Stimulated activated CD4-positive, alpha-beta T cell treated with anti-CD3 and anti-CD28 coated beads, Interleukin-1b, Interleukin-23, amount 100 ng/mL, for 48 hours (primary cell): Measurements from ENCODE around the gene ANKRD49.

Experiments
- DNase-seq: peaks from one replicate; pipeline ENCODE4 v3.0.0-alpha.2; 2020

The ANKRD49 gene

GRCh38 chr11:94507485-94507884 lies 13.7 kb downstream of the ANKRD49 start:
- no peak for DNase-seq

- DNase-seq, result peak; percentile 42
Measured at GRCh38 chr11:94511932-94512781, 18.4 kb downstream of the ANKRD49 start, which contains the start of gene C11orf97. Gene C11orf97 (plus strand): TSS chr11:94512461. CDS start chr11:94512529, 68 bp downstream.

- no peak for DNase-seq
Measured at GRCh38 chr11:94513091-94513490, 19.3 kb downstream of the ANKRD49 start.

GRCh38 chr11:94515398-94515797 lies 21.6 kb downstream of the ANKRD49 start:
- no peak for DNase-seq

- no peak for DNase-seq
Measured at GRCh38 chr11:94516725-94517124, 22.9 kb downstream of the ANKRD49 start.

GRCh38 chr11:94518300-94518699 lies 24.5 kb downstream of the ANKRD49 start:
- DNase-seq, result no peak

- no peak for DNase-seq
Measured at GRCh38 chr11:94519478-94520084, 25.8 kb downstream of the ANKRD49 start.

- DNase-seq, result no peak
Measured at GRCh38 chr11:94521684-94522083, 27.9 kb downstream of the ANKRD49 start.

GRCh38 chr11:94524341-94524740 lies 30.6 kb downstream of the ANKRD49 start:
- DNase-seq, result no peak

GRCh38 chr11:94525546-94526324 lies 32.0 kb downstream of the ANKRD49 start:
- DNase-seq, result no peak

- DNase-seq, result no peak
Measured at GRCh38 chr11:94526645-94527438, 33.1 kb downstream of the ANKRD49 start.

- DNase-seq, result no peak
Measured at GRCh38 chr11:94528551-94528950, 34.8 kb downstream of the ANKRD49 start.

- DNase-seq, result no peak
Measured at GRCh38 chr11:94532211-94532610, 38.4 kb downstream of the ANKRD49 start.

- DNase-seq, result no peak
Measured at GRCh38 chr11:94533206-94533605, 39.4 kb downstream of the ANKRD49 start.

GRCh38 chr11:94533696-94534630 lies 40.2 kb downstream of the ANKRD49 start:
- DNase-seq, result no peak

GRCh38 chr11:94536386-94536785 lies 42.6 kb downstream of the ANKRD49 start:
- no peak for DNase-seq

- DNase-seq, result no peak
Measured at GRCh38 chr11:94537031-94537600, 43.3 kb downstream of the ANKRD49 start.

- DNase-seq, result no peak
Measured at GRCh38 chr11:94539420-94539819, 45.6 kb downstream of the ANKRD49 start.

- peak; percentile 79 for DNase-seq
Measured at GRCh38 chr11:94543695-94544645, 50.2 kb downstream of the ANKRD49 start, which contains the start of gene FUT4. Gene FUT4 (plus strand): TSS chr11:94543921. CDS start chr11:94544134, 213 bp downstream.
